GM21576 (cell line): Measurements from ENCODE around the gene ZBTB39.
"Not testable (repeated sequence)": the region's sequence is repeated elsewhere in the genome, so short reads cannot be mapped to it uniquely, and the experiment has no call there.

Experiments
- ATAC-seq: cut with Tn5 transposase; IDR thresholded peaks from one replicate; pipeline ENCODE4 v1.9.1; 2021; ENCODE audit warnings: mild to moderate bottlenecking, moderate library complexity; ENCODE audit not compliant: unreplicated experiment

ZBTB39 gene

GRCh38 chr12:57005980-57006808, at the start of gene ZBTB39:
TSS of gene ZBTB39 (minus strand) at chr12:57006546. CDS start at chr12:57004917, 1,629 bp downstream.
- ATAC-seq = peak; percentile 58

- ATAC-seq = no peak
Measured at GRCh38 chr12:57055824-57056223, 49.5 kb upstream of the ZBTB39 start.

GRCh38 chr12:57053901-57054300, 47.6 kb upstream of the ZBTB39 start:
- ATAC-seq = not testable (repeated sequence)

- not testable (repeated sequence) for ATAC-seq
Measured at GRCh38 chr12:57053146-57053545, 46.8 kb upstream of the ZBTB39 start.

- ATAC-seq = no peak
Measured at GRCh38 chr12:57051011-57051410, 44.7 kb upstream of the ZBTB39 start.

- no peak for ATAC-seq
Measured at GRCh38 chr12:57049890-57050289, 43.5 kb upstream of the ZBTB39 start, which contains the start of gene MYO1A. TSS of gene MYO1A (minus strand) at chr12:57050129. CDS start at chr12:57048323, 1,806 bp downstream.

GRCh38 chr12:57049119-57049446, 42.7 kb upstream of the ZBTB39 start:
- ATAC-seq = no peak

GRCh38 chr12:57048423-57049118, 42.2 kb upstream of the ZBTB39 start:
- no peak for ATAC-seq

- no peak for ATAC-seq
Measured at GRCh38 chr12:57047981-57048380, 41.6 kb upstream of the ZBTB39 start.

- no peak for ATAC-seq
Measured at GRCh38 chr12:57046947-57047890, 40.9 kb upstream of the ZBTB39 start.

- no peak for ATAC-seq
Measured at GRCh38 chr12:57046086-57046791, 39.9 kb upstream of the ZBTB39 start.

- no peak for ATAC-seq
Measured at GRCh38 chr12:57044889-57045288, 38.5 kb upstream of the ZBTB39 start.

GRCh38 chr12:57044468-57044867, 38.1 kb upstream of the ZBTB39 start:
- no peak for ATAC-seq

- no peak for ATAC-seq
Measured at GRCh38 chr12:57042695-57043094, 36.3 kb upstream of the ZBTB39 start.

GRCh38 chr12:57040750-57041149, 34.4 kb upstream of the ZBTB39 start:
- no peak for ATAC-seq

- ATAC-seq = no peak
Measured at GRCh38 chr12:57040211-57040610, 33.9 kb upstream of the ZBTB39 start.

- ATAC-seq = no peak
Measured at GRCh38 chr12:57039016-57039798, 32.9 kb upstream of the ZBTB39 start.

GRCh38 chr12:57037264-57037663, 30.9 kb upstream of the ZBTB39 start:
- ATAC-seq = no peak

GRCh38 chr12:57033431-57033830, 27.1 kb upstream of the ZBTB39 start:
- no peak for ATAC-seq

GRCh38 chr12:57031789-57032188, 25.4 kb upstream of the ZBTB39 start:
- ATAC-seq = no peak
